IMR-90 (cell line): ENCODE results near the gene CTNNA2. TPM values are rescaled to one million over a fixed set of nuclear protein-coding genes. Genes with fewer than 3 reads are reported as not detected.

Source experiments
- ATAC-seq: fragments of 200-7000 bp; cut with Tn5 transposase; 2 replicates; pipeline ENCODE4 v1.9.1; 2020; ENCODE audit warnings: low read depth, mild to moderate bottlenecking, moderate library complexity
- BruUV-seq: library from RNA; stranded (reverse); fragments of 400-500 nt; replicated peaks from 2 replicates; lab custom pipeline; 2021; lab: Mats Ljungman, UMichigan
- CTCF ChIA-PET: fragments of 300-600 bp; formaldehyde crosslinking; extraction: SDS; loops from one replicate; lab custom pipeline; 2021; ENCODE audit warnings: antibody characterized with exemption; lab: Yijun Ruan, JAX
- POLR2A ChIA-PET: fragments of 300-600 bp; sonication (Branson Sonifier 250); formaldehyde crosslinking; loops from one replicate; lab custom pipeline; 2022; ENCODE audit warnings: antibody characterized with exemption; ENCODE audit not compliant: unreplicated experiment; lab: Charles Lee
- DNase-seq: peaks from one replicate; pipeline ENCODE4 v3.0.0; 2013
- H2AFZ ChIP-seq: replicated peaks from 2 replicates; pipeline ENCODE3; 2013; ENCODE audit warnings: low read length, mild to moderate bottlenecking; ENCODE audit not compliant: poor library complexity
- H2AK5ac ChIP-seq: 2 replicates; pipeline ENCODE4 v1.6.1; 2013; ENCODE audit warnings: low read depth, low read length, inconsistent platforms
- H2AK9ac ChIP-seq: replicated peaks from 2 replicates; pipeline ENCODE3; 2013; ENCODE audit warnings: mild to moderate bottlenecking, low read depth, low read length, moderate library complexity; ENCODE audit not compliant: poor library complexity
- H2BK120ac ChIP-seq: 2 replicates; pipeline ENCODE4 v1.6.1; 2013; ENCODE audit warnings: low read depth, low read length, inconsistent platforms
- H2BK15ac ChIP-seq: 3 replicates; pipeline ENCODE4 v1.6.1; 2013; ENCODE audit warnings: low read depth, low read length, inconsistent platforms
- H2BK20ac ChIP-seq: 2 replicates; pipeline ENCODE4 v1.6.1; 2013; ENCODE audit warnings: low read depth, mild to moderate bottlenecking, inconsistent platforms, low read length, moderate library complexity
- H2BK5ac ChIP-seq: 2 replicates; pipeline ENCODE4 v1.6.1; 2013; ENCODE audit warnings: mild to moderate bottlenecking, low read depth, low read length, inconsistent platforms; ENCODE audit not compliant: poor library complexity, severe bottlenecking
- H3K14ac ChIP-seq: replicated peaks from 2 replicates; pipeline ENCODE4 v1.6.1; 2013; ENCODE audit warnings: low read depth, low read length, inconsistent platforms
- H3K18ac ChIP-seq: 2 replicates; pipeline ENCODE4 v1.6.1; 2013; ENCODE audit warnings: low read depth, low read length, control low read depth
- H3K23ac ChIP-seq: 2 replicates; pipeline ENCODE4 v1.6.1; 2013; ENCODE audit warnings: low read depth, low read length, inconsistent platforms
- H3K27ac ChIP-seq: 2 replicates; pipeline ENCODE4 v1.5.1; 2013; ENCODE audit warnings: mild to moderate bottlenecking, control low read depth, low read length; ENCODE audit not compliant: insufficient read depth
- H3K27me3 ChIP-seq: 2 replicates; pipeline ENCODE4 v1.6.1; 2013; ENCODE audit warnings: low read length; ENCODE audit not compliant: control insufficient read depth, insufficient read depth
- H3K36me3 ChIP-seq: 2 replicates; pipeline ENCODE4 v1.6.1; 2013; ENCODE audit warnings: low read length, mixed read lengths; ENCODE audit not compliant: control insufficient read depth, insufficient read depth
- H3K4ac ChIP-seq: 2 replicates; pipeline ENCODE4 v1.6.1; 2013; ENCODE audit warnings: low read depth, low read length, inconsistent platforms
- H3K4me1 ChIP-seq: 2 replicates; pipeline ENCODE4 v1.6.1; 2013; ENCODE audit warnings: low read length, mixed read lengths; ENCODE audit not compliant: control insufficient read depth, insufficient read depth
- H3K4me2 ChIP-seq: 2 replicates; pipeline ENCODE4 v1.6.1; 2013; ENCODE audit warnings: low read depth, mild to moderate bottlenecking, control low read depth, low read length, moderate library complexity
- H3K4me3 ChIP-seq: 2 replicates; pipeline ENCODE4 v1.5.1; 2013; ENCODE audit warnings: low read depth, mild to moderate bottlenecking, control low read depth, low read length, moderate library complexity; ENCODE audit not compliant: insufficient read depth
- H3K56ac ChIP-seq: 2 replicates; pipeline ENCODE4 v1.6.1; 2013; ENCODE audit warnings: low read length, inconsistent platforms; ENCODE audit not compliant: insufficient read depth; ENCODE audit errors: extremely low read depth
- H3K79me1 ChIP-seq, 2 experiments: 2 replicates each; pipeline ENCODE4 v1.6.1; 2013; ENCODE audit warnings: low read length in 2 of 2, inconsistent platforms in 1 of 2, low read depth in 1 of 2
- H3K9ac ChIP-seq: 2 replicates; pipeline ENCODE4 v1.6.1; 2013; ENCODE audit warnings: low read depth, low read length, control low read depth
- H3K9me1 ChIP-seq: 2 replicates; pipeline ENCODE4 v1.6.1; 2013; ENCODE audit warnings: low read length, inconsistent platforms; ENCODE audit not compliant: insufficient read depth
- H3K9me3 ChIP-seq: 2 replicates; pipeline ENCODE4 v1.6.1; 2013; ENCODE audit warnings: low read length; ENCODE audit not compliant: control insufficient read depth, insufficient read depth
- H4K20me1 ChIP-seq: 2 replicates; pipeline ENCODE4 v1.6.1; 2013; ENCODE audit warnings: low read length, inconsistent platforms; ENCODE audit not compliant: insufficient read depth
- H4K5ac ChIP-seq: 2 replicates; pipeline ENCODE4 v1.6.1; 2013; ENCODE audit warnings: mild to moderate bottlenecking, low read depth, low read length, control low read depth
- H4K8ac ChIP-seq, 2 experiments: 2 replicates each; pipeline ENCODE4 v1.6.1; 2013; ENCODE audit warnings: low read depth in 2 of 2, low read length in 2 of 2, control low read depth in 1 of 2, inconsistent platforms in 1 of 2
- H4K91ac ChIP-seq: 2 replicates; pipeline ENCODE4 v1.6.1; 2013; ENCODE audit warnings: low read depth, low read length, inconsistent platforms; ENCODE audit not compliant: insufficient read depth
- BHLHE40 ChIP-seq: fragments of 150-350 bp; IDR thresholded peaks from 2 replicates; pipeline ENCODE4 v1.6.1; 2016; ENCODE audit warnings: mild to moderate bottlenecking, low read depth, low read length
- CEBPB ChIP-seq: IDR thresholded peaks from 2 replicates; pipeline ENCODE4 v1.6.1; 2012; ENCODE audit warnings: low read depth, low read length, improper control_type of control experiment
- CHD1 ChIP-seq: IDR thresholded peaks from 2 replicates; pipeline ENCODE4 v1.6.1; 2012; ENCODE audit warnings: low read depth, low read length, improper control_type of control experiment
- CTCF ChIP-seq: conservative IDR thresholded peaks from 2 replicates; pipeline ENCODE4 v1.5.1; 2012; ENCODE audit warnings: mild to moderate bottlenecking, low read depth, low read length, improper control_type of control experiment
- ELK1 ChIP-seq: fragments of 150-350 bp; IDR thresholded peaks from 2 replicates; pipeline ENCODE4 v1.6.1; 2016; ENCODE audit warnings: low read depth, mild to moderate bottlenecking, low read length, moderate library complexity, borderline replicate concordance
- FOS ChIP-seq: fragments of 150-350 bp; IDR thresholded peaks from 2 replicates; pipeline ENCODE4 v1.6.1; 2016; ENCODE audit warnings: low read depth, low read length
- MAFK ChIP-seq: IDR thresholded peaks from 2 replicates; pipeline ENCODE4 v1.6.1; 2012; ENCODE audit warnings: low read depth, low read length, improper control_type of control experiment
- MAZ ChIP-seq: IDR thresholded peaks from 2 replicates; pipeline ENCODE4 v1.6.1; 2012; ENCODE audit warnings: low read depth, mild to moderate bottlenecking, low read length, improper control_type of control experiment, moderate library complexity, borderline replicate concordance
- MXI1 ChIP-seq: IDR thresholded peaks from 2 replicates; pipeline ENCODE4 v1.6.1; 2012; ENCODE audit warnings: low read depth, mild to moderate bottlenecking, low read length, moderate library complexity, borderline replicate concordance
- NFE2L2 ChIP-seq: fragments of 150-350 bp; IDR thresholded peaks from 2 replicates; pipeline ENCODE4 v1.6.1; 2016; ENCODE audit warnings: low read depth, mild to moderate bottlenecking, low read length
- POLR2A ChIP-seq: IDR thresholded peaks from 2 replicates; pipeline ENCODE4 v1.6.1; 2012; ENCODE audit warnings: mild to moderate bottlenecking, low read depth, low read length
- RAD21 ChIP-seq: IDR thresholded peaks from 2 replicates; pipeline ENCODE4 v1.6.1; 2012; ENCODE audit warnings: low read length, improper control_type of control experiment
- RCOR1 ChIP-seq: IDR thresholded peaks from 2 replicates; pipeline ENCODE4 v1.6.1; 2012; ENCODE audit warnings: mild to moderate bottlenecking, low read length, improper control_type of control experiment; ENCODE audit not compliant: insufficient replicate concordance
- RFX5 ChIP-seq: IDR thresholded peaks from 2 replicates; pipeline ENCODE4 v1.8.0; 2012; ENCODE audit warnings: low read depth, mild to moderate bottlenecking, low read length, moderate library complexity
- SMC3 ChIP-seq: fragments of 150-350 bp; IDR thresholded peaks from 2 replicates; pipeline ENCODE4 v1.6.1; 2016; ENCODE audit warnings: low read depth, mild to moderate bottlenecking, antibody characterized with exemption, low read length, moderate library complexity
- USF2 ChIP-seq: fragments of 150-350 bp; IDR thresholded peaks from 2 replicates; pipeline ENCODE4 v1.6.1; 2017; ENCODE audit warnings: mild to moderate bottlenecking, antibody characterized with exemption, low read length, low read depth
- WGBS, 2 experiments: methylation state at CpG; one replicate each; pipeline versions ENCODE4 v1.1.5 to v1.1.7; 2013; ENCODE audit warnings: missing lambda C conversion rate in 2 of 2; ENCODE audit not compliant: insufficient read length in 1 of 2; ENCODE audit errors: extremely low coverage in 2 of 2; 5-methylcytosine and 5-hydroxymethylcytosine counted together
- dilution Hi-C: fragments of 300-500 bp; cut with HindIII; formaldehyde crosslinking; loops from one replicate; pipeline ENCODE4 v1.14.3; 2018; ENCODE audit warnings: low sequenced_read_pairs; ENCODE audit not compliant: unreplicated experiment
- in situ Hi-C: fragments of 300-500 bp; cut with MboI; formaldehyde crosslinking; loops from 3 replicates; pipeline ENCODE4 v1.14.3; 2019; ENCODE audit warnings: low sequenced_read_pairs, inconsistent platforms, mixed read lengths
- intact Hi-C: fragments of 100-400 bp; cut with micrococcal nuclease; formaldehyde crosslinking; loops from 2 replicates; pipeline ENCODE4 v1.10.0; 2022
- polyA plus RNA-seq, 3 experiments: library from polyadenylated mRNA; depleted of rRNA; stranded (reverse); fragments of >200 nt; gene quantifications; 2 replicates each; pipeline ENCODE4 v1.2.3, GENCODE V29; 2012; ENCODE audit warnings: low replicate concordance in 1 of 3
- total RNA-seq: library from RNA; depleted of rRNA; stranded (reverse); fragments of >200 nt; gene quantifications from 2 replicates; pipeline ENCODE4 v1.2.3, GENCODE V29; 2012

The CTNNA2 gene
- total and polyA plus RNA-seq, 2 of the 4 experiments (the other 2 are of a cell fraction): not detected

GRCh38 chr2:80475970-80476369 lies 963.1 kb downstream of the CTNNA2 start:
- intact Hi-C loops (no loop called here), dilution Hi-C loops (no loop called here), in situ Hi-C loops (no loop called here)
- Histone ChIP-seq H2BK20ac (no peak overlapping the region), H2BK15ac (no peak overlapping the region), H3K36me3 (no peaks in the 10 kb centered on the region), H3K27me3 (no peaks in the 10 kb centered on the region), H3K79me1 (no peaks in the 10 kb centered on the region), H3K56ac (no peak overlapping the region), H3K9me3 (no peaks in the 10 kb centered on the region), H3K27ac (no peak overlapping the region), H3K9me1 (no peaks in the 10 kb centered on the region), H2AFZ (no peak overlapping the region), H4K20me1 (no peaks in the 10 kb centered on the region), H4K91ac (no peak overlapping the region), H3K18ac (no peak overlapping the region), H2AK5ac (no peak overlapping the region), H3K4me3 (no peak overlapping the region), H3K14ac (no peak overlapping the region), H2AK9ac (no peak overlapping the region), H3K4me2 (no peak overlapping the region), H4K8ac (no peak overlapping the region), H2BK5ac (no peak overlapping the region), H3K9ac (no peak overlapping the region), H4K5ac (no peak overlapping the region), H2BK120ac (no peak overlapping the region), H3K4ac (no peak overlapping the region), H3K23ac (no peak overlapping the region), H3K4me1 (no peaks in the 10 kb centered on the region)
- no TSS peak for BruUV-seq
- ChIA-PET CTCF (interaction anchor here (1.4 kb wide), 1 partner anchor 11 kb away, joined by 4 read pairs; no protein-coding TSS in a partner anchor), POLR2A (no interaction called here)
- no CpG with 5 or more reads among the region's 3 CpGs for WGBS, 2 experiments
- DNase-seq: no peak
- TF ChIP-seq NFE2L2: no peak
- TF ChIP-seq USF2: no peak
- TF ChIP-seq ELK1: no peak
- no peak for TF ChIP-seq MAZ
- TF ChIP-seq CTCF: no peak
- no peak for TF ChIP-seq CEBPB
- TF ChIP-seq FOS: no peak
- TF ChIP-seq RCOR1: no peak
- TF ChIP-seq RAD21: no peak
- no peak for TF ChIP-seq MAFK
- no peak for TF ChIP-seq BHLHE40
- TF ChIP-seq POLR2A: no peak
- TF ChIP-seq RFX5: no peak
- TF ChIP-seq MXI1: no peak
- TF ChIP-seq SMC3: no peak
- no peak for TF ChIP-seq CHD1
- ATAC-seq: no peak
